Peyer's patch (tissue), 4 donors: Measurements from ENCODE around the gene SNCB. TPM values are rescaled to one million over a fixed set of nuclear protein-coding genes. Genes with fewer than 3 reads are reported as not detected.
A peak's percentile ranks its signal among the peaks of the same experiment; 100 is the strongest.

Source experiments
- DNase-seq, 3 donors: peaks; one replicate each; pipeline ENCODE4 v3.0.0-alpha.2; 2017 to 2019
- H3K27ac ChIP-seq, 4 donors: fragments of 200-600 bp; sonication (generic); one replicate each; pipeline ENCODE4 v1.5.1; 2016 to 2019
- H3K27me3 ChIP-seq, 2 donors: fragments of 200-600 bp; sonication (generic); one replicate each; pipeline ENCODE4 v1.5.1; 2019
- H3K36me3 ChIP-seq, 3 donors: fragments of 200-600 bp; sonication (generic); one replicate each; pipeline ENCODE4 v1.5.1; 2016 to 2019
- H3K4me1 ChIP-seq, 4 donors: fragments of 200-600 bp; sonication (generic); one replicate each; pipeline ENCODE4 v1.5.1; 2016 to 2019
- H3K4me3 ChIP-seq, 4 donors: fragments of 200-600 bp; sonication (generic); 1 replicate in 3 of 4; 2 replicates in 1 of 4; pipeline ENCODE4 v1.5.1; 2016 to 2019; ENCODE audit warnings: mild to moderate bottlenecking in 1 of 4
- H3K9me3 ChIP-seq, 4 donors: fragments of 200-600 bp; sonication (generic); one replicate each; pipeline ENCODE4 v1.5.1; 2016 to 2019; ENCODE audit warnings: mild to moderate bottlenecking in 1 of 4
- CTCF ChIP-seq, 6 experiments: fragments of 450-650 bp in 4 of 6; fragments of 200-600 bp in 2 of 6; sonication (generic) in 1 of 6; IDR thresholded peaks; one replicate each; pipeline ENCODE4 v1.5.1; 2017 to 2019; ENCODE audit warnings: antibody characterized with exemption in 6 of 6, mild to moderate bottlenecking in 3 of 6, moderate library complexity in 1 of 6
- POLR2A ChIP-seq, 2 donors: fragments of 450-650 bp; IDR thresholded peaks; one replicate each; pipeline ENCODE4 v1.5.1; 2017; ENCODE audit warnings: antibody characterized with exemption in 2 of 2, mild to moderate bottlenecking in 2 of 2, moderate library complexity in 2 of 2
- total RNA-seq, 4 donors: library from RNA; depleted of rRNA; stranded (reverse); fragments of >200 nt; gene quantifications; one replicate each; pipeline ENCODE4 v1.1.0, GENCODE V29; 2016

The SNCB gene
- total RNA-seq = not detected

- no peak for TF ChIP-seq CTCF (IDR thresholded peaks at IDR 0.05)
- TF ChIP-seq POLR2A (IDR thresholded peaks at IDR 0.05) = no peak
- H3K36me3 ChIP-seq = no peaks in the 10 kb centered on the region
- H3K9me3 ChIP-seq = no peaks in the 10 kb centered on the region
- peaks cover 0 to 43% of the 10 kb centered on the region in 2 donors for H3K27me3 ChIP-seq
- H3K4me1 ChIP-seq = peaks cover 0 to 17% (median 12%) of the 10 kb centered on the region in 4 donors
- H3K27ac ChIP-seq = no peak within 1 kb of the TSS
- H3K4me3 ChIP-seq = peak within 1 kb of the TSS; percentile 4 to 53 (median 44)
- peak in 2 of 3 donors; percentile 56 to 59 for DNase-seq
Observed at GRCh38 chr5:176629853-176630680, at the start of gene SNCB, which contains the start of gene EIF4E1B. Gene SNCB (minus strand): TSS chr5:176630534. CDS start chr5:176629654, 880 bp downstream. Gene EIF4E1B (plus strand): TSS chr5:176630675. CDS start chr5:176642788, 12,113 bp downstream.

- H3K36me3 ChIP-seq = no peaks in the 10 kb centered on the region
- no peaks in the 10 kb centered on the region for H3K4me1 ChIP-seq
- H3K9me3 ChIP-seq = no peaks in the 10 kb centered on the region
- DNase-seq = no peak
- H3K4me3 ChIP-seq = no peak overlapping the region
- no peak overlapping the region for H3K27ac ChIP-seq
- no peak for TF ChIP-seq CTCF (IDR thresholded peaks at IDR 0.05)
- no peak for TF ChIP-seq POLR2A (IDR thresholded peaks at IDR 0.05)
- H3K27me3 ChIP-seq = no peaks in the 10 kb centered on the region
Observed at GRCh38 chr5:176679365-176680225, 49.3 kb upstream of the SNCB start.

GRCh38 chr5:176678584-176678983 is 48.2 kb upstream of the SNCB start:
- Histone ChIP-seq H3K27ac (no peak overlapping the region), H3K27me3 (no peaks in the 10 kb centered on the region), H3K4me3 (no peak overlapping the region), H3K36me3 (no peaks in the 10 kb centered on the region), H3K4me1 (no peaks in the 10 kb centered on the region), H3K9me3 (no peaks in the 10 kb centered on the region)
- TF ChIP-seq CTCF (IDR thresholded peaks at IDR 0.05) (no peak), POLR2A (IDR thresholded peaks at IDR 0.05) (no peak)
- DNase-seq = no peak

GRCh38 chr5:176677209-176677939 is 47.0 kb upstream of the SNCB start:
- no peaks in the 10 kb centered on the region for H3K27me3 ChIP-seq

More at GRCh38 chr5:176677209-176677939, 47.0 kb upstream of the SNCB start:
- H3K4me3 ChIP-seq = no peak overlapping the region
- TF ChIP-seq CTCF (IDR thresholded peaks at IDR 0.05) (no peak), POLR2A (IDR thresholded peaks at IDR 0.05) (no peak)
- H3K27ac ChIP-seq = no peak overlapping the region
- H3K4me1 ChIP-seq = no peaks in the 10 kb centered on the region
- no peaks in the 10 kb centered on the region for H3K9me3 ChIP-seq
- H3K36me3 ChIP-seq = no peaks in the 10 kb centered on the region
- DNase-seq = no peak
